GM21447 (cell line): ENCODE data around the gene AHI1.

Source experiments
- ATAC-seq: cut with Tn5 transposase; IDR thresholded peaks from one replicate; pipeline ENCODE4 v1.9.1; 2021; ENCODE audit not compliant: unreplicated experiment

Gene AHI1

GRCh38 chr6:135334169-135334568 lies 163.4 kb downstream of the AHI1 start:
- ATAC-seq, result no peak

- ATAC-seq, result peak; percentile 15
Observed at GRCh38 chr6:135331002-135331401, 166.5 kb downstream of the AHI1 start.

- peak; percentile 94 for ATAC-seq
Observed at GRCh38 chr6:135329851-135330803, 167.4 kb downstream of the AHI1 start.

- no peak for ATAC-seq
Observed at GRCh38 chr6:135328136-135328535, 169.4 kb downstream of the AHI1 start.

- no peak for ATAC-seq
Observed at GRCh38 chr6:135325624-135326424, 171.7 kb downstream of the AHI1 start.

GRCh38 chr6:135324531-135324930 lies 173.0 kb downstream of the AHI1 start:
- ATAC-seq, result no peak

- no peak for ATAC-seq
Observed at GRCh38 chr6:135323979-135324378, 173.6 kb downstream of the AHI1 start.

- ATAC-seq, result peak; percentile 94
Observed at GRCh38 chr6:135323202-135323668, 174.3 kb downstream of the AHI1 start.

GRCh38 chr6:135322427-135323201 lies 174.9 kb downstream of the AHI1 start:
- ATAC-seq, result peak; percentile 80

- ATAC-seq, result no peak
Observed at GRCh38 chr6:135320721-135321621, 176.6 kb downstream of the AHI1 start.

GRCh38 chr6:135319819-135320218 lies 177.7 kb downstream of the AHI1 start:
- ATAC-seq, result no peak

- ATAC-seq, result no peak
Observed at GRCh38 chr6:135318738-135319469, 178.6 kb downstream of the AHI1 start.

GRCh38 chr6:135314543-135314942 lies 183.0 kb downstream of the AHI1 start:
- ATAC-seq, result peak; percentile 57

- ATAC-seq, result no peak
Observed at GRCh38 chr6:135311446-135312200, 185.9 kb downstream of the AHI1 start.

GRCh38 chr6:135310291-135310690 lies 187.2 kb downstream of the AHI1 start:
- no peak for ATAC-seq

- no peak for ATAC-seq
Observed at GRCh38 chr6:135306740-135307420, 190.7 kb downstream of the AHI1 start.

GRCh38 chr6:135306166-135306565 lies 191.4 kb downstream of the AHI1 start:
- ATAC-seq, result no peak

- ATAC-seq, result no peak
Observed at GRCh38 chr6:135305684-135306083, 191.9 kb downstream of the AHI1 start.
